Measurements from ENCODE around the gene NCKAP5.

- no peak for TF ChIP-seq ZNF274 (IDR thresholded peaks at IDR 0.05; ENCODE audit: low read depth, low read length)
- TF ChIP-seq YY1 (IDR thresholded peaks at IDR 0.05; ENCODE audit: insufficient read depth, insufficient read length), result no peak
- no peak for TF ChIP-seq SUZ12 (IDR thresholded peaks at IDR 0.05; ENCODE audit: extremely low read depth, insufficient read depth, insufficient read length)
Observed at GRCh38 chr2:133424876-133425275, 143.4 kb downstream of the NCKAP5 start.

Measured in NT2/D1 (cell line).